ENCODE results near the gene HOPX.

The HOPX gene

GRCh38 chr4:56653461-56654237 lies 27.4 kb downstream of the HOPX start:
- peaks cover 12% of the 10 kb centered on the region for H3K27me3 Mint-ChIP-seq
- H3K4me3 Mint-ChIP-seq, result peak overlapping the region; percentile 94
- peaks cover 88% of the 10 kb centered on the region for H3K4me1 Mint-ChIP-seq (ENCODE audit: low read depth)
- H3K36me3 Mint-ChIP-seq (ENCODE audit: low read depth), result peaks cover 51% of the 10 kb centered on the region
- H3K9me3 Mint-ChIP-seq, result peaks cover 4% of the 10 kb centered on the region
- H3K27ac Mint-ChIP-seq, result peak overlapping the region; percentile 95

- H3K27ac Mint-ChIP-seq, result peak overlapping the region; percentile 63
- no peaks in the 10 kb centered on the region for H3K27me3 Mint-ChIP-seq
- peaks cover 90% of the 10 kb centered on the region for H3K4me1 Mint-ChIP-seq (ENCODE audit: low read depth)
- peak overlapping the region; percentile 63 for H3K4me3 Mint-ChIP-seq
- H3K9me3 Mint-ChIP-seq, result peaks cover 4% of the 10 kb centered on the region
- peaks cover 66% of the 10 kb centered on the region for H3K36me3 Mint-ChIP-seq (ENCODE audit: low read depth)
These were observed 28.9 kb downstream of the HOPX start for GRCh38 chr4:56652196-56652595.

GRCh38 chr4:56651056-56651350 lies 30.1 kb downstream of the HOPX start:
- Mint-ChIP-seq H3K4me3 (peak overlapping the region; percentile 40), H3K36me3 (ENCODE audit: low read depth) (peaks cover 77% of the 10 kb centered on the region), H3K4me1 (ENCODE audit: low read depth) (peaks cover 90% of the 10 kb centered on the region), H3K9me3 (peaks cover 11% of the 10 kb centered on the region), H3K27me3 (no peaks in the 10 kb centered on the region), H3K27ac (peak overlapping the region; percentile 95)

- peaks cover 92% of the 10 kb centered on the region for H3K4me1 Mint-ChIP-seq (ENCODE audit: low read depth)
- peak overlapping the region; percentile 40 for H3K4me3 Mint-ChIP-seq
- peak overlapping the region; percentile 95 for H3K27ac Mint-ChIP-seq
- H3K9me3 Mint-ChIP-seq, result peaks cover 14% of the 10 kb centered on the region
- no peaks in the 10 kb centered on the region for H3K27me3 Mint-ChIP-seq
- H3K36me3 Mint-ChIP-seq (ENCODE audit: low read depth), result peaks cover 79% of the 10 kb centered on the region
These were observed 30.6 kb downstream of the HOPX start for GRCh38 chr4:56650262-56651055.

GRCh38 chr4:56649445-56650261 lies 31.4 kb downstream of the HOPX start:
- Mint-ChIP-seq H3K27me3 (no peaks in the 10 kb centered on the region), H3K36me3 (ENCODE audit: low read depth) (peaks cover 73% of the 10 kb centered on the region), H3K4me1 (ENCODE audit: low read depth) (peaks cover 85% of the 10 kb centered on the region), H3K27ac (peak overlapping the region; percentile 95), H3K4me3 (peak overlapping the region; percentile 47), H3K9me3 (peaks cover 14% of the 10 kb centered on the region)

GRCh38 chr4:56648824-56649151 lies 32.3 kb downstream of the HOPX start:
- peaks cover 76% of the 10 kb centered on the region for H3K4me1 Mint-ChIP-seq (ENCODE audit: low read depth)
- H3K27me3 Mint-ChIP-seq, result no peaks in the 10 kb centered on the region
- peaks cover 14% of the 10 kb centered on the region for H3K9me3 Mint-ChIP-seq
- peak overlapping the region; percentile 47 for H3K4me3 Mint-ChIP-seq
- peaks cover 67% of the 10 kb centered on the region for H3K36me3 Mint-ChIP-seq (ENCODE audit: low read depth)
- peak overlapping the region; percentile 95 for H3K27ac Mint-ChIP-seq

- H3K4me1 Mint-ChIP-seq (ENCODE audit: low read depth), result peaks cover 72% of the 10 kb centered on the region
- H3K4me3 Mint-ChIP-seq, result peak overlapping the region; percentile 46
- H3K27ac Mint-ChIP-seq, result peak overlapping the region; percentile 95
- H3K36me3 Mint-ChIP-seq (ENCODE audit: low read depth), result peaks cover 67% of the 10 kb centered on the region
- H3K27me3 Mint-ChIP-seq, result no peaks in the 10 kb centered on the region
- H3K9me3 Mint-ChIP-seq, result peaks cover 14% of the 10 kb centered on the region
These were observed 32.9 kb downstream of the HOPX start for GRCh38 chr4:56648021-56648823.

- Mint-ChIP-seq H3K4me3 (no peak overlapping the region), H3K27me3 (no peaks in the 10 kb centered on the region), H3K9me3 (peaks cover 14% of the 10 kb centered on the region), H3K36me3 (ENCODE audit: low read depth) (peaks cover 54% of the 10 kb centered on the region), H3K4me1 (ENCODE audit: low read depth) (peaks cover 72% of the 10 kb centered on the region), H3K27ac (peak overlapping the region; percentile 3)
These were observed 34.8 kb downstream of the HOPX start for GRCh38 chr4:56646341-56646740.

GRCh38 chr4:56643596-56643995 lies 37.5 kb downstream of the HOPX start:
- H3K9me3 Mint-ChIP-seq, result peaks cover 10% of the 10 kb centered on the region
- H3K27me3 Mint-ChIP-seq, result no peaks in the 10 kb centered on the region
- peaks cover 61% of the 10 kb centered on the region for H3K4me1 Mint-ChIP-seq (ENCODE audit: low read depth)
- no peak overlapping the region for H3K4me3 Mint-ChIP-seq
- no peak overlapping the region for H3K27ac Mint-ChIP-seq
- peaks cover 28% of the 10 kb centered on the region for H3K36me3 Mint-ChIP-seq (ENCODE audit: low read depth)

GRCh38 chr4:56641494-56642051 lies 39.5 kb downstream of the HOPX start:
- Mint-ChIP-seq H3K9me3 (peaks cover 9% of the 10 kb centered on the region), H3K4me3 (peak overlapping the region; percentile 7), H3K27me3 (no peaks in the 10 kb centered on the region), H3K4me1 (ENCODE audit: low read depth) (peaks cover 41% of the 10 kb centered on the region), H3K27ac (peak overlapping the region; percentile 67), H3K36me3 (ENCODE audit: low read depth) (peaks cover 8% of the 10 kb centered on the region)

GRCh38 chr4:56640621-56641493 lies 40.2 kb downstream of the HOPX start:
- Mint-ChIP-seq H3K4me3 (peak overlapping the region; percentile 40), H3K27ac (peak overlapping the region; percentile 56), H3K36me3 (ENCODE audit: low read depth) (peaks cover 1% of the 10 kb centered on the region), H3K27me3 (no peaks in the 10 kb centered on the region), H3K4me1 (ENCODE audit: low read depth) (peaks cover 35% of the 10 kb centered on the region), H3K9me3 (peaks cover 2% of the 10 kb centered on the region)

GRCh38 chr4:56637791-56638190 lies 43.3 kb downstream of the HOPX start:
- H3K4me3 Mint-ChIP-seq, result no peak overlapping the region
- no peak overlapping the region for H3K27ac Mint-ChIP-seq

GRCh38 chr4:56637154-56637553 lies 43.9 kb downstream of the HOPX start:
- no peaks in the 10 kb centered on the region for H3K36me3 Mint-ChIP-seq (ENCODE audit: low read depth)
- peaks cover 25% of the 10 kb centered on the region for H3K4me1 Mint-ChIP-seq (ENCODE audit: low read depth)
- no peaks in the 10 kb centered on the region for H3K9me3 Mint-ChIP-seq
- H3K4me3 Mint-ChIP-seq, result no peak overlapping the region
- H3K27ac Mint-ChIP-seq, result no peak overlapping the region
- no peaks in the 10 kb centered on the region for H3K27me3 Mint-ChIP-seq

More at GRCh38 chr4:56637791-56638190, 43.3 kb downstream of the HOPX start:
- H3K36me3 Mint-ChIP-seq (ENCODE audit: low read depth), result no peaks in the 10 kb centered on the region
- peaks cover 29% of the 10 kb centered on the region for H3K4me1 Mint-ChIP-seq (ENCODE audit: low read depth)
- no peaks in the 10 kb centered on the region for H3K27me3 Mint-ChIP-seq
- no peaks in the 10 kb centered on the region for H3K9me3 Mint-ChIP-seq

Measured in stimulated activated naive CD8-positive, alpha-beta T cell treated with anti-CD3 and anti-CD28 coated beads, Interleukin-15, Interleukin-2, amounts not matched to agents 100 ng/mL and 50 ng/mL, for 24 hours (primary cell).